ENCODE data around the gene ACTR3C. TPM values are rescaled to one million over a fixed set of nuclear protein-coding genes. Genes with fewer than 3 reads are reported as not detected.

Gene ACTR3C
- total RNA-seq, 1 experiment from 2014 or later, result 2.2 TPM

DNA sequence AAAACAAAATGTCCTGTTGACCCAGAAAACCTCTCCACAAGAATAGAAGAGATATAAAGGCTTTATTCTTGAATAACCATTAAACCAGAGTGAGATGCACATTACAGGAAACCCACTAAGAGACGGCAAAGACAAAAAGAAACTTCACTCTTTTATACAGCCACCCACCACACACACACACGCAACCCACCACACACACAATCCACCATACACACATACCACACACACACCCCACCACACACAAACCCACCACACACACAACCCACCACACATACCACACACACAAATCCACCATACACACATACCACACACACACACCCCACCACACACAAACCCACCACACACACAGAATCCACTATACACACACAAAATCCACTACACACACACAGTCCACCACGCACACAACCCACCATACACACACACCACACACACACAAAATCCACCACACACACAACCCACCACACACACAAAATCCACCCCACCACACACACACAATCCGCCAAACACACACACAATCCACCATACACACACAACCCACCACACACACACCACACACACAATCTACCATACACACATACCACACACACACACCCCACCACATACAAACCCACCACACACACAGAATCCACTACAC lies 35.8 kb upstream of the ACTR3C start:
- no peak overlapping the region for H4K5ac ChIP-seq (ENCODE audit: insufficient read length, low read depth, low read length)
- H4K20me1 ChIP-seq (ENCODE audit: control insufficient read depth, insufficient read depth, insufficient read length), result no peaks in the 10 kb centered on the region
- H3K27ac ChIP-seq (ENCODE audit: insufficient read length, low read depth, low read length), result no peak overlapping the region
- no peak for DNase-seq
- no peaks in the 10 kb centered on the region for H3K79me2 ChIP-seq (ENCODE audit: insufficient read depth, low read length)
- peaks cover 4 to 7% of the 10 kb centered on the region in 2 experiments; a peak in 3 of 5 replicates for H3K9me3 Mint-ChIP-seq
- no peaks in the 10 kb centered on the region for H3K23me2 ChIP-seq (ENCODE audit: insufficient read length, low read depth, low read length, poor library complexity, severe bottlenecking)
- H4K8ac ChIP-seq (replicated peaks; ENCODE audit: insufficient read length, low read depth, low read length), result no peak overlapping the region
- H3T11ph ChIP-seq (ENCODE audit: low read length), result no peak overlapping the region
- H2AFZ ChIP-seq (ENCODE audit: low read length), result no peak overlapping the region
- H3K9ac ChIP-seq (ENCODE audit: extremely low read depth, insufficient read length, low read length), result no peak overlapping the region
- H3K18ac ChIP-seq (ENCODE audit: insufficient read length, low read depth, low read length), result no peak overlapping the region
- H3K9me3 ChIP-seq (ENCODE audit: control insufficient read depth, low read depth, low read length), result no peaks in the 10 kb centered on the region
- no peak overlapping the region for H2BK12ac ChIP-seq (ENCODE audit: insufficient read length, low read depth, low read length)
- H2BK120ac ChIP-seq (ENCODE audit: low read depth, low read length, poor library complexity, severe bottlenecking), result no peak overlapping the region
- H3K4me1 Mint-ChIP-seq, result peaks cover 32 to 42% of the 10 kb centered on the region in 2 experiments
- no peak overlapping the region for H2BK5ac ChIP-seq (ENCODE audit: insufficient read length, low read length)
- 100% methylated on average over 2 of the region's 4 CpGs for WGBS (ENCODE audit: extremely low coverage, insufficient read length, low lambda C conversion rate)
- H3K4me2 ChIP-seq (ENCODE audit: insufficient read depth, insufficient read length, low read length), result no peak overlapping the region
- no peaks in the 10 kb centered on the region for H3K79me1 ChIP-seq (ENCODE audit: insufficient read depth, low read depth, low read length, poor library complexity, severe bottlenecking)
- peaks cover 0 to 4% (median 0%) of the 10 kb centered on the region in 3 experiments; a peak in 1 of 7 replicates for H3K36me3 Mint-ChIP-seq (ENCODE audit: insufficient read depth in 1 of 3, low read depth in 3 of 3)
- TF ChIP-seq CTCF (conservative IDR thresholded peaks at IDR 0.05), result no peak
- no peak overlapping the region for H3K14ac ChIP-seq (ENCODE audit: insufficient read depth, low read length)
- no peak overlapping the region for H3K23ac ChIP-seq (ENCODE audit: insufficient read length, low read depth, low read length)
- H3K4me3 Mint-ChIP-seq, result no peak overlapping the region
- H3K27ac Mint-ChIP-seq, result no peak overlapping the region
- no peak overlapping the region for H2AK5ac ChIP-seq (ENCODE audit: insufficient read length, low read length)
- H3K27me3 ChIP-seq (ENCODE audit: insufficient read depth, low read length), result no peaks in the 10 kb centered on the region
- H3K27me3 Mint-ChIP-seq (ENCODE audit: low read depth), result peaks cover 1% of the 10 kb centered on the region
- no peak overlapping the region for H2BK20ac ChIP-seq (ENCODE audit: low read depth, low read length, poor library complexity, severe bottlenecking)
- 0 out of 2 replicates have a peak, but pooled peaks cover 3% of the 10 kb centered on the region for H3K4me1 ChIP-seq (ENCODE audit: insufficient read depth, low read length)
- H2BK15ac ChIP-seq (ENCODE audit: low read depth, low read length), result no peak overlapping the region
- no peak overlapping the region for H3K4ac ChIP-seq (ENCODE audit: low read depth, low read length)
- no peak overlapping the region for H3K56ac ChIP-seq (ENCODE audit: insufficient read length, low read depth, low read length)
- H4K91ac ChIP-seq (ENCODE audit: insufficient read length, low read depth, low read length), result no peak overlapping the region

Measured in H9 (cell line).